K562 (cell line): ENCODE measurements around the gene NDUFS8. TPM values are rescaled to one million over a fixed set of nuclear protein-coding genes. Genes with fewer than 3 reads are reported as not detected.

Source experiments
- ATF1 ChIP-seq, 2 experiments: fragments of 450-650 bp in 1 of 2; IDR thresholded peaks; 2 replicates each; pipeline ENCODE4 v1.6.1; 2016; ENCODE audit warnings: missing compliant biosample characterization in 1 of 2, missing genetic modification characterization in 1 of 2
- BHLHE40 ChIP-seq: IDR thresholded peaks from 2 replicates; pipeline ENCODE4 v1.6.1; 2011; ENCODE audit warnings: low read length, improper control_type of control experiment
- JUNB ChIP-seq: fragments of 450-650 bp; formaldehyde crosslinking; conservative IDR thresholded peaks from 2 replicates; pipeline ENCODE4 v1.4.0; 2020; ENCODE audit warnings: mild to moderate bottlenecking
- MAZ ChIP-seq, 2 experiments: fragments of 450-650 bp in 1 of 2; sonication (generic) in 1 of 2; formaldehyde crosslinking; IDR thresholded peaks in 1 of 2; conservative IDR thresholded peaks in 1 of 2; 2 replicates each; pipeline versions ENCODE4 v1.4.0 to v1.5.0; 2020; ENCODE audit warnings: mild to moderate bottlenecking in 1 of 2, missing genetic modification reagents in 1 of 2
- MECOM ChIP-seq: fragments of 250-450 bp; sonication (Bioruptor Pico); IDR thresholded peaks from 2 replicates; pipeline ENCODE4 v1.8.0; 2022; ENCODE audit warnings: inconsistent platforms
- MTA1 ChIP-seq: fragments of 450-650 bp; IDR thresholded peaks from 2 replicates; pipeline ENCODE4 v1.6.1; 2017; ENCODE audit warnings: borderline replicate concordance
- NCOA2 ChIP-seq, 2 experiments: fragments of 450-650 bp; IDR thresholded peaks; 2 replicates each; pipeline ENCODE4 v1.6.1; 2018; ENCODE audit warnings: mild to moderate bottlenecking in 2 of 2, moderate library complexity in 1 of 2; ENCODE audit not compliant: partially characterized antibody in 2 of 2
- RBFOX2 ChIP-seq: fragments of 200-400 bp; formaldehyde crosslinking; IDR thresholded peaks from 2 replicates; pipeline ENCODE4 v1.6.1; 2017; ENCODE audit warnings: low read depth, mild to moderate bottlenecking, low read length, moderate library complexity
- STAG1 ChIP-seq: sonication (generic); formaldehyde crosslinking; IDR thresholded peaks from 2 replicates; pipeline ENCODE4 v1.5.0; 2020; ENCODE audit warnings: missing genetic modification reagents, borderline replicate concordance
- polyA plus RNA-seq, 8 experiments: library from polyadenylated mRNA; depleted of rRNA in 4 of 8; stranded (reverse) in 5 of 8; unstranded in 3 of 8; fragments of >200 nt; fragmentation: Nextera tagmentation in 2 of 8; fragmentation: Illumina TruSeq in 1 of 8; extraction: Ambion mirVana in 2 of 8; extraction: Trizol in 1 of 8; gene quantifications; 2 replicates each; pipeline versions ENCODE4 v1.2.1 to v1.2.3, GENCODE V29; 2011 to 2014; ENCODE audit warnings: inconsistent platforms in 1 of 8, missing spikeins in 1 of 8
- total RNA-seq, 7 experiments: library from RNA; depleted of rRNA in 6 of 7; stranded (reverse); fragments of >200 nt in 6 of 7; fragmentation: Illumina TruSeq in 2 of 7; extraction: Trizol in 2 of 7; gene quantifications; 2 replicates each; pipeline versions ENCODE4 v1.2.1 to v1.2.3, GENCODE V29; 2011 to 2021; ENCODE audit warnings: low replicate concordance in 1 of 7
- TF ChIP-seq, protein P1 (sequence below): IDR thresholded peaks from 3 replicates; pipeline ENCODE4 v1.6.1; 2011; ENCODE audit warnings: borderline replicate concordance, mild to moderate bottlenecking, moderate library complexity; ENCODE audit not compliant: insufficient read length; ENCODE audit errors: extremely low read depth
- TF ChIP-seq, protein P2 (sequence below): IDR thresholded peaks from 2 replicates; pipeline ENCODE4 v1.6.1; 2011; ENCODE audit warnings: borderline replicate concordance, low read depth, mild to moderate bottlenecking, moderate library complexity, low read length; ENCODE audit not compliant: insufficient read depth, poor library complexity, severe bottlenecking
- TF ChIP-seq, protein P3 (sequence below): fragments of 250-450 bp; sonication (Bioruptor Pico); IDR thresholded peaks from 2 replicates; pipeline ENCODE4 v1.5.0; 2021
- TF ChIP-seq, protein P4 (sequence below): sonication (generic); formaldehyde crosslinking; IDR thresholded peaks from 2 replicates; pipeline ENCODE4 v1.9.0; 2022; ENCODE audit warnings: mild to moderate bottlenecking, missing genetic modification reagents
- TF ChIP-seq, protein P5 (sequence below), 2 experiments: fragments of 450-650 bp in 1 of 2; IDR thresholded peaks; 2 replicates each; pipeline ENCODE4 v1.6.1; 2011 to 2017; ENCODE audit warnings: low read depth in 2 of 2, antibody characterized with exemption in 1 of 2, borderline replicate concordance in 1 of 2, low read length in 1 of 2, mild to moderate bottlenecking in 1 of 2, mixed read lengths in 1 of 2; ENCODE audit not compliant: control insufficient read depth in 1 of 2

NDUFS8 gene
- total and polyA plus RNA-seq, 9 of the 15 experiments (the other 6 are each of a cell fraction or from before 2014, with no cell fraction given): 36.5 to 351 (median 101) TPM

DNA sequence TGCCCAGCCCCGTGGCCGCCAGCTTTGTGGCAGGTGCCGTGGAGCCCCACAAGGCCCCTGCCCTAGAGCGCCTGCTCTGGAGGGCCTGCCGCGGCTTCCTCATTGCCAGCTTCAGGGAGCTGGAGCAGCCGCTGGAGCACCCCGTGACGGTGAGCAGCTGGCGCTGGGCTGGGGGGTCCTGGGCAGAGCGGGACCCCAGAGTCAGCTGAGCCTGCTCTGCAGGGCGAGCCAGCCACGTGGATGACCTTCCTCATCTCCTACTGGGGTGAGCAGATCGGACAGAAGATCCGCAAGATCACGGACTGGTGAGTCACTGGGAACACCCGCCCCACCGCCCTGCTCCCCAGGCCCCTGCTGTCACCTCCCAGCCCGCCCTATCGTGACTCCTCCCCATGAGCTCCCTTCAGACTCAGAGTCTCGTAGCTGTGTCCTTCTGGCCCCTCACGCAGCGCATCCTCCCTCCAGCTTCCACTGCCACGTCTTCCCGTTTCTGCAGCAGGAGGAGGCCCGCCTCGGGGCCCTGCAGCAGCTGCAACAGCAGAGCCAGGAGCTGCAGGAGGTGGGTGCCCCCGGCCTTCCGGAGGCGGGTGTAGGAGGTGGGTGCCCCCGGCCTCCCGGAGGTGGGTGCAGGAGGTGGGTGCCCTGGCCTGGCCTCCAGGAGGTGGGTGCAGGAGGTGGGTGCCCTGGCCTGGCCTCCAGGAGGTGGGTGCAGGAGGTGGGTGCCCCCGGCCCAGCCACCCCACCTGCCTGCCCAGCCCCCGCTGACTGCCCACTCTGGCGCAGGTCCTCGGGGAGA is 13.1 kb downstream of the NDUFS8 start (continued):
- TF ChIP-seq, protein P1, sequence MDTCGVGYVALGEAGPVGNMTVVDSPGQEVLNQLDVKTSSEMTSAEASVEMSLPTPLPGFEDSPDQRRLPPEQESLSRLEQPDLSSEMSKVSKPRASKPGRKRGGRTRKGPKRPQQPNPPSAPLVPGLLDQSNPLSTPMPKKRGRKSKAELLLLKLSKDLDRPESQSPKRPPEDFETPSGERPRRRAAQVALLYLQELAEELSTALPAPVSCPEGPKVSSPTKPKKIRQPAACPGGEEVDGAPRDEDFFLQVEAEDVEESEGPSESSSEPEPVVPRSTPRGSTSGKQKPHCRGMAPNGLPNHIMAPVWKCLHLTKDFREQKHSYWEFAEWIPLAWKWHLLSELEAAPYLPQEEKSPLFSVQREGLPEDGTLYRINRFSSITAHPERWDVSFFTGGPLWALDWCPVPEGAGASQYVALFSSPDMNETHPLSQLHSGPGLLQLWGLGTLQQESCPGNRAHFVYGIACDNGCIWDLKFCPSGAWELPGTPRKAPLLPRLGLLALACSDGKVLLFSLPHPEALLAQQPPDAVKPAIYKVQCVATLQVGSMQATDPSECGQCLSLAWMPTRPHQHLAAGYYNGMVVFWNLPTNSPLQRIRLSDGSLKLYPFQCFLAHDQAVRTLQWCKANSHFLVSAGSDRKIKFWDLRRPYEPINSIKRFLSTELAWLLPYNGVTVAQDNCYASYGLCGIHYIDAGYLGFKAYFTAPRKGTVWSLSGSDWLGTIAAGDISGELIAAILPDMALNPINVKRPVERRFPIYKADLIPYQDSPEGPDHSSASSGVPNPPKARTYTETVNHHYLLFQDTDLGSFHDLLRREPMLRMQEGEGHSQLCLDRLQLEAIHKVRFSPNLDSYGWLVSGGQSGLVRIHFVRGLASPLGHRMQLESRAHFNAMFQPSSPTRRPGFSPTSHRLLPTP: no peak
- TF ChIP-seq ATF1 (CRISPR knock-in tag; IDR thresholded peaks at IDR 0.05) (no peak), ATF1 (tag; IDR thresholded peaks at IDR 0.05) (peak; percentile 59), JUNB (CRISPR knock-in tag) (0 out of 2 replicates have a peak, but pooled peaks have one; percentile 44), STAG1 (CRISPR knock-in tag) (no peak), MAZ (CRISPR knock-in tag; conservative IDR thresholded peaks at IDR 0.05 in 1 of 2, IDR thresholded peaks at IDR 0.05 in 1 of 2) (peak in 1 of 2 experiments; percentile 69), MTA1 (0 out of 2 replicates have a peak, but pooled peaks have one; percentile 36), NCOA2 (IDR thresholded peaks at IDR 0.05; ENCODE audit: partially characterized antibody in 2 of 2) (no peak), MECOM (CRISPR knock-in tag) (no peak), RBFOX2 (peak; percentile 78), BHLHE40 (peak; percentile 83)
- TF ChIP-seq, protein P2, sequence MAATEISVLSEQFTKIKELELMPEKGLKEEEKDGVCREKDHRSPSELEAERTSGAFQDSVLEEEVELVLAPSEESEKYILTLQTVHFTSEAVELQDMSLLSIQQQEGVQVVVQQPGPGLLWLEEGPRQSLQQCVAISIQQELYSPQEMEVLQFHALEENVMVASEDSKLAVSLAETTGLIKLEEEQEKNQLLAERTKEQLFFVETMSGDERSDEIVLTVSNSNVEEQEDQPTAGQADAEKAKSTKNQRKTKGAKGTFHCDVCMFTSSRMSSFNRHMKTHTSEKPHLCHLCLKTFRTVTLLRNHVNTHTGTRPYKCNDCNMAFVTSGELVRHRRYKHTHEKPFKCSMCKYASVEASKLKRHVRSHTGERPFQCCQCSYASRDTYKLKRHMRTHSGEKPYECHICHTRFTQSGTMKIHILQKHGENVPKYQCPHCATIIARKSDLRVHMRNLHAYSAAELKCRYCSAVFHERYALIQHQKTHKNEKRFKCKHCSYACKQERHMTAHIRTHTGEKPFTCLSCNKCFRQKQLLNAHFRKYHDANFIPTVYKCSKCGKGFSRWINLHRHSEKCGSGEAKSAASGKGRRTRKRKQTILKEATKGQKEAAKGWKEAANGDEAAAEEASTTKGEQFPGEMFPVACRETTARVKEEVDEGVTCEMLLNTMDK: no peak
- TF ChIP-seq, protein P3, sequence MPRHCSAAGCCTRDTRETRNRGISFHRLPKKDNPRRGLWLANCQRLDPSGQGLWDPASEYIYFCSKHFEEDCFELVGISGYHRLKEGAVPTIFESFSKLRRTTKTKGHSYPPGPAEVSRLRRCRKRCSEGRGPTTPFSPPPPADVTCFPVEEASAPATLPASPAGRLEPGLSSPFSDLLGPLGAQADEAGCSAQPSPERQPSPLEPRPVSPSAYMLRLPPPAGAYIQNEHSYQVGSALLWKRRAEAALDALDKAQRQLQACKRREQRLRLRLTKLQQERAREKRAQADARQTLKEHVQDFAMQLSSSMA: no peak
- TF ChIP-seq, protein P4, sequence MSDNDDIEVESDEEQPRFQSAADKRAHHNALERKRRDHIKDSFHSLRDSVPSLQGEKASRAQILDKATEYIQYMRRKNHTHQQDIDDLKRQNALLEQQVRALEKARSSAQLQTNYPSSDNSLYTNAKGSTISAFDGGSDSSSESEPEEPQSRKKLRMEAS: peak; percentile 94
- TF ChIP-seq, protein P5, sequence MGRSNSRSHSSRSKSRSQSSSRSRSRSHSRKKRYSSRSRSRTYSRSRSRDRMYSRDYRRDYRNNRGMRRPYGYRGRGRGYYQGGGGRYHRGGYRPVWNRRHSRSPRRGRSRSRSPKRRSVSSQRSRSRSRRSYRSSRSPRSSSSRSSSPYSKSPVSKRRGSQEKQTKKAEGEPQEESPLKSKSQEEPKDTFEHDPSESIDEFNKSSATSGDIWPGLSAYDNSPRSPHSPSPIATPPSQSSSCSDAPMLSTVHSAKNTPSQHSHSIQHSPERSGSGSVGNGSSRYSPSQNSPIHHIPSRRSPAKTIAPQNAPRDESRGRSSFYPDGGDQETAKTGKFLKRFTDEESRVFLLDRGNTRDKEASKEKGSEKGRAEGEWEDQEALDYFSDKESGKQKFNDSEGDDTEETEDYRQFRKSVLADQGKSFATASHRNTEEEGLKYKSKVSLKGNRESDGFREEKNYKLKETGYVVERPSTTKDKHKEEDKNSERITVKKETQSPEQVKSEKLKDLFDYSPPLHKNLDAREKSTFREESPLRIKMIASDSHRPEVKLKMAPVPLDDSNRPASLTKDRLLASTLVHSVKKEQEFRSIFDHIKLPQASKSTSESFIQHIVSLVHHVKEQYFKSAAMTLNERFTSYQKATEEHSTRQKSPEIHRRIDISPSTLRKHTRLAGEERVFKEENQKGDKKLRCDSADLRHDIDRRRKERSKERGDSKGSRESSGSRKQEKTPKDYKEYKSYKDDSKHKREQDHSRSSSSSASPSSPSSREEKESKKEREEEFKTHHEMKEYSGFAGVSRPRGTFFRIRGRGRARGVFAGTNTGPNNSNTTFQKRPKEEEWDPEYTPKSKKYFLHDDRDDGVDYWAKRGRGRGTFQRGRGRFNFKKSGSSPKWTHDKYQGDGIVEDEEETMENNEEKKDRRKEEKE (IDR thresholded peaks at IDR 0.05; ENCODE audit: borderline replicate concordance in 1 of 2, control insufficient read depth in 1 of 2, low read depth in 2 of 2, low read length in 1 of 2): 0 out of 4 replicates have a peak, but pooled peaks of 1 of the 2 experiments have one; percentile 26
